Stimulated activated CD4-positive, alpha-beta T cell treated with anti-CD3 and anti-CD28 coated beads, TNF-alpha, amount 100 ng/mL, for 1 hour (primary cell): ENCODE results near the gene ESR2.
"Not testable (repeated sequence)": the region's sequence is repeated elsewhere in the genome, so short reads cannot be mapped to it uniquely, and the experiment has no call there.

Experiments
- DNase-seq, 3 donors: peaks; one replicate each; pipeline ENCODE4 v3.0.0-alpha.2; 2020; ENCODE audit warnings: low read depth in 3 of 3, low spot score in 1 of 3

Gene ESR2

DNA sequence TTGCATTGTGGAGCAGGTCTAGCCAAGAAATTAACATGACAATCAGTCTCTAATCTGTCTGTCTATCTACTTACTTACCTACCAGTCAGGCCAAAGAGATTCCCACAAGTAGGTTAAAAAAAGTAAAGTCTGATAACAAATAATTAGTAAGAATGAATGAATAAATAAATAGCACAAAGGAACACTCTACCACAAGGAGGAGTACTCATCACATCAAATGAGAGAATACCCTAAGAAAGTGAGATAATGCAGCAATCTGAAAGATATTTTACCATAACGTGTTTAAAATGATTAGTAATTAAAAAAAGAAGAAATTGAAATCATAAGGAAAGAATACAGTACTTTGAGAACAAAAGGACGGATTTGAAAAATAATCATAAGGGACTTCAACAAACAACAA, 254.1 kb downstream of the ESR2 start:
- DNase-seq, result no peak

DNA sequence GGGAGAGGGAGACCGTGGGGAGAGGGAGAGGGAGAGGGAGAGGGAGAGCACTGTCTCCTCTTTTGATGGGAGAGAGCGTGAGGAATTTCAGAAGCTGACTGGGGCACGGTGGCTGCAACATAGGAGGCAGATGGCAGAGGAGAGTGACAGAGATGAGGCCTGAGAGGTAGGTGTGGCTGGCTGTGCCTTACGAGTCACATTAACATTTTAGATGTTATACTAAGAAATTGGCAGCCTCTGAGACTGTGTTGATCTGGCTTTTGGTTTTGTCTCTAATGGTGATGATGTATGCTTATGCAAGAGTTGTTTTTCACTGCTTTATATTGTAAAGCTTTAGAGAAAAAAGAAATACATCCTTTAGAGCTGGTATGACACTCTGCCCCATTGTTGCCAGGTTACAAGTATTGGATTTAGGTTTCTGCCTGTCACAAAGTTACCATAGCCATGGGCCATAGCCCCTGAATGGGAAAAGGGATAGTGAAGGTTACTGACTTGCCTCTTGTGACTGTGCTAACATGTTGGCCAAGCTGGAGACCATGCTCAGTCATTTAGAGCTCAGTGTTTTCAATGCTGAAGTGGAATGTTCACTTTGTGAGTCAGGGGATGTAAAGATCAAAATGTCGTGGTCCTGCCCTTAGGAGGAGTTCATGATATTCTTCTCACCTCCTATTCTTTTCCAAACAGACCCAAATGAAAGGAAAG, 255.2 kb downstream of the ESR2 start:
- no peak for DNase-seq

DNA sequence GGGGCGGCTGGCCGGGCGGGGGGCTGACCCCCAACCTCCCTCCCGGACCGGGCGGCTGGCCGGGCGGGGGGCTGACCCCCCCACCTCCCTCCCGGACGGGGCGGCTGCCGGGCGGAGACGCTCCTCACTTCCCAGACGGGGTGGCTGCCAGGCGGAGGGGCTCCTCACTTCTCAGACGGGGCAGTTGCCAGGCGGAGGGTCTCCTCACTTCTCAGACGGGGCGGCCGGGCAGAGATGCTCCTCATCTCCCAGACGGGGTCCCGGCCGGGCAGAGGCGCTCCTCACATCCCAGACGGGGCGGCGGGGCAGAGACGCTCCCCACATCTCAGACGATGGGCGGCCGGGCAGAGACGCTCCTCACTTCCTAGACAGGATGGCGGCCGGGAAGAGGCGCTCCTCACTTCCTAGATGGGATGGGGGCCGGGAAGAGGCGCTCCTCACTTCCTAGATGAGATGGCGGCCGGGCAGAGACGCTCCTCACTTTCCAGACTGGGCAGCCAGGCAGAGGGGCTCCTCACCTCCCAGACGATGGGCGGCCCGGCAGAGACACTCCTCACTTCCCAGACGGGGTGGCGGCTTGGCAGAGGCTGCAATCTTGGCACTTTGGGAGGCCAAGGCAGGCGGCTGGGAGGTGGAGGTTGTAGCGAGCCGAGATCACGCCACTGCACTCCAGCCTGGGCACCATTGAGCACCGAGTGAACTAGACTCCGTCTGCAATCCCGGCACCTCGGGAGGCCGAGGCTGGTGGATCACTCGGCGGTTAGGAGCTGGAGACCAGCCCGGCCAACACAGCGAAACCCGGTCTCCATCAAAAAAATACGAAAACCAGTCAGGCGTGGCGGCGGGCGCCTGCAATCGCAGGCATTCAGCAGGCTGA, 256.1 kb downstream of the ESR2 start:
- not testable (repeated sequence) for DNase-seq

DNA sequence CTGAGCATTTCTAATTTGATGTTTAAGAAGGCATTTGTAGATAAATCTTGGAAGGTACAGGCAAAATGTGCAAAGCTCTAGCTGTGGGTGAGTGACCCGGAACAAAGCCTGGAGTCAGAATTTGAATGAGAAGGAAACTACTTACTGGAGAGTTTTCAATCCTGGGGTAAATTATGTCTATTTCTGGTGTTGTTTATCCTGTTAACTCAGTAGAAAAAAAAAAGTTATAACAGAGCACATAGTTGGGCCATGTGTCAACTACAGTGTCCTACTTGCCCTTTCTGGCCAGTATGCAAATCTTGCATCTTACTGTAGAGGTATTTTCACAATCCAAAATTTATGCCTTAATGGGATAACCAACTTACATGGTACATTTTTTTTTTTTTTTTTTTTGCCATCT, 259.0 kb downstream of the ESR2 start:
- DNase-seq, result no peak
